Measurements from ENCODE around the gene MYOCD.

Gene MYOCD

DNA sequence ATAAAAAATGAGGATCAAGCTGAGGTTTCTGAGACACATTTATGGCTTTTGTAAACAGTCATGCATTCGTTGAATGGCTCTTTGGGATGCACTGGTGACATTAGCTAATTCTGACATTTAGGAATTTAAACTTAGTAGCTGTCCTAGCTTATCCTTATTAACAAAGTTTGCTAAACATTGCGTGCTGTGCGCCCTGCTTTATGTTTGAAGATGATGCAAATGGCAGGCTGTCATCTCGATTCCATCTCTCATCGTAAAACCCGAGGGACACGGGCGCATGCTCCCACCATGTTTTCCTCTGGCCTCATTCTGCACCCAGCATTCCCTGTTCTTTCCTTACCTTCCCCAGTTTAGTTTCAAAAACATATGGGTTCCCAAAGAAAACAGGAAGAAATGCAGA is 69.8 kb downstream of the MYOCD start:
- in situ Hi-C loops (cut with HindIII; ENCODE audit: low pct_ligation_motif_present, low pct_unique_long_range_greater_than_20kb, low sequenced_read_pairs): no loop called here
- no peak for DNase-seq

DNA sequence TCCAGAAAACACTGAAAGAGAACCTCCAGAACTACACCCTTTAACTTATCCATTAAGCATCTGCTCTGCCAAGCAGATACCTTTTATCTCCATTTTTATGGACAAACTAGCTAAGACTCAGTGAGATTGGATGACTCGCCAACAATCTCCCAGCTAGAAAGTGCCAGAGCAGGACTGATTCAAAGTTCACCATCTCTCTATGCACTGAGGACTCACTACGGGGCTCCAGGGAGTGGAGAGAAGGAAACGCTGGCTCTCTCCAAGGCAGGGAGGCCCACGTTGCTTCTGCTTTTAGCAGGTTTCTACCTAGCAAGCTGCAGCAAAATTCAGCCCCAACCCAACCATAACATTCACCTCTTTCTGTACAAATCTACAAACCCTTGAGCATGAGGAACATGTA is 70.8 kb downstream of the MYOCD start:
- in situ Hi-C loops (cut with HindIII; ENCODE audit: low pct_ligation_motif_present, low pct_unique_long_range_greater_than_20kb, low sequenced_read_pairs): no loop called here
- DNase-seq: no peak

DNA sequence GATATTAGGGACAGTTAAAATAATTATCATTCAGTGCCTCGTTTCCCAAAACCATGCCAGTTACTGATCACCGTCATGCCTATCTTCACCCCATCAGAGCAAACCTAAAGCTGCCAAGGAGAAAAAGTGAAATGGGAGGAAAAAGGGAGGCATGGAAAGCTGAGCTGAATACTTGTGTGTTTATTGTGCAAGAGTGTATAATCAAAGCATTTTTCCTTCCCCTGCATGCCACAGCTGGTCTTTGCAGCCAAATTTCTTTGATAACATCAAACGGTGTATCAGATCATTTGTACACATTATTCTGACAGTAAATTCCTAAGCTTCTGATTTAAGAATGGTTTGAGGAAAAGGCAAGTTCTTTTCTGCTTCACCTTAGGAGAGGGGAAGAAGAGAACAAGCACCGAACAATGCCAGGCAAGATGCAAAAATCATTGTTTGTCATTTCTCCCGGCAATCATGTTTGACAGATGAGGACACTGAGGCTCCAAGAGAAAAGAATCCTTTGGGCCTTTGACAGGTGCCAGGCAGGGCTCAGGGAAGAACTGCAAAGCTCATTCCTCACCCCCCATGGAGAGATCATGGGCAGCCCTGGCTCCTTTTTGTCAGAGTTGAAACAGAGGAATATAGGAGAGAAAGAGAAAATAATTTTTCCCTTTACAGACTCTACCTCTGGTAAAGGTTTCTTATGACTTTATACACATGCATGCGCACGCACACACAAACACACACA is 72.2 kb downstream of the MYOCD start:
- DNase-seq: no peak
- in situ Hi-C loops (cut with HindIII; ENCODE audit: low pct_ligation_motif_present, low pct_unique_long_range_greater_than_20kb, low sequenced_read_pairs): no loop called here

DNA sequence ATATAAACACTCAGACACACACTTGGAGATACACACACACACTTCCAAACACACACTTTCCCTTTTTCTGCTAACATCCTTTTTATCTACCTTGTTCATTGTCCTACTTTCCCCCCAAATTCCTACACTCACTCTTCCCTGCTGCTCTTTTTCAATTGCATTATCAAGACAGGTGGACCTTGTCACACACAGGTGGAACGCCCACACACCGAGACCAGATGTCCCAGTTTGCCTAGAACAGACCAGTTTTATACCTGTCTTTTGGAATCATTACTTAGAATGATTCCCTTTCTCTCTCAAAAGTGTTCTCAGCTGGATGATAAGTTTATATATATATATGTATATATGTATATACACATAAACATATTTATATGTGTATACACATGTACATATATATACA is 72.9 kb downstream of the MYOCD start:
- DNase-seq: no peak
- in situ Hi-C loops (cut with HindIII; ENCODE audit: low pct_ligation_motif_present, low pct_unique_long_range_greater_than_20kb, low sequenced_read_pairs): no loop called here

DNA sequence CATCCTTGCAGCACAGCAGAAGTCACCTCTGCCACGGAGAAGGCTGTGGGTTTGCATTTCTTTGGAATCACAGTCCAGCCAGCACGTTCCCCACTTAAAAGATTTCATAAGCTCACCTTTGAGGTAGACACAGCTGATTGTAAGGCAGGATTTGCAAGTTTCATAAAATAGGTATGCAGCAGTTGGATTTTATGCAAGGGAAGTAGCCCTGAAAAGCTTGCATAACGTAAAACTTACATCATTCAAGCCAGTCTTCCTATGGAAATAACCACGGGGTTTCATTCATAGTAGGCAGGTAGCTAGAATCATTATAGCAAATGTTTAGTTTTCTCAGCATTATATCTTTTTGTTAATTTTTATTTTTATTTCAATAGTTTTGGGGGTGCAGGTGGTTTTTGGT is 73.8 kb downstream of the MYOCD start:
- in situ Hi-C loops (cut with HindIII; ENCODE audit: low pct_ligation_motif_present, low pct_unique_long_range_greater_than_20kb, low sequenced_read_pairs): no loop called here
- no peak for DNase-seq

DNA sequence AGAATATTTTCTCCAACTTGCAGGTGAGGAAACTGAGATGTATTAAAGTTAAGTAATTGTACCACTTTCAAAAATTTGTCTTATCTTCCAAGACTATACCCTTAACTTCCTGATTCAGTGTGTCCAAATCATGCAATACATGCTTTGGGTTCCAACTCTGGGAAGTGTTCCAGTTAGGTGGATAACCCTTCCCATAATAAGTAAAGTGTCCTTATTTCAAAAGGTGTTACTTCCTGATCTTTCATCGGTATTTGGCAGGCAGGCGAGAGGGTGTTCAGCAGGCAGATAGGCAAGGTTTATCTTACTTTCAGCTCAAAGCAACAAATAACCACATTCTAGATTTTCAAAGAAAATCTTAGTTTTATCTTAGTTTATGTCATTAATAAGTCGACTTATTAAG is 77.4 kb downstream of the MYOCD start:
- in situ Hi-C loops (cut with HindIII; ENCODE audit: low pct_ligation_motif_present, low pct_unique_long_range_greater_than_20kb, low sequenced_read_pairs): no loop called here
- no peak for DNase-seq

DNA sequence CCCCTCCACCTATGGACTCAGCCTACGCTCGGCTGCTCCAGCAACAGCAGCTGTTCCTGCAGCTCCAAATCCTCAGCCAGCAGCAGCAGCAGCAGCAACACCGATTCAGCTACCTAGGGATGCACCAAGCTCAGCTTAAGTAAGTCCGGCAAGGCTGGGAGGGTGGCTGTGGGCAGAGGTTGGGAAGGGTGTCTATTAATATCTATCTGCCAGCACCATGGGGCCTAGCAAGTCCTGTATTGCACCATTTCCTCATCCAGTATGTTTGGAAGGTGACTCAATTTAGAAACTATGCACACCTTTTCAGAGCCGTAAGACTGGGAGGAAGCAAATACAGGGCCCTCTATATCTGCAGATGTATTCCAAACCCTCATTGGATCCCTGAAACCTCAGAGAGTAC is 78.6 kb downstream of the MYOCD start:
- in situ Hi-C loops (cut with HindIII; ENCODE audit: low pct_ligation_motif_present, low pct_unique_long_range_greater_than_20kb, low sequenced_read_pairs): no loop called here
- DNase-seq: no peak

DNA sequence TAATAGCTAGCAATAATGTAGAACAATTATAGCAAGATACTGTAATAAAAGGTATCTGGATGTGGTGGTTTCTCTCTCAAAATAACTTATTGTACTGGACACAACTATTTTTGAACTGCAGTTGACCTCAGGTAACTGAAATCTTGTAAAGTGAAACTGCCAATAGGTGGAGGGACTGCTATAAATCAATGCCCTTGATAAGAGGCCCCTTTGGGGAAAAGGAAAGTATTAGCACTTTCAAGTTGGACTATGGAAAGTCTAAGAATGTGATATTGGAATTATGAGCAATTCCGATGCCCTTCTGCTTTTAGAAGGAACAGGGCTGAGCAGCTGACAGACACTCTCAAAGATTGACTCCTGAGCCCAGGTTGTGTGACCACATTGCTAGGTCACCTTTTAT is 79.1 kb downstream of the MYOCD start:
- in situ Hi-C loops (cut with HindIII; ENCODE audit: low pct_ligation_motif_present, low pct_unique_long_range_greater_than_20kb, low sequenced_read_pairs): no loop called here
- DNase-seq: no peak

DNA sequence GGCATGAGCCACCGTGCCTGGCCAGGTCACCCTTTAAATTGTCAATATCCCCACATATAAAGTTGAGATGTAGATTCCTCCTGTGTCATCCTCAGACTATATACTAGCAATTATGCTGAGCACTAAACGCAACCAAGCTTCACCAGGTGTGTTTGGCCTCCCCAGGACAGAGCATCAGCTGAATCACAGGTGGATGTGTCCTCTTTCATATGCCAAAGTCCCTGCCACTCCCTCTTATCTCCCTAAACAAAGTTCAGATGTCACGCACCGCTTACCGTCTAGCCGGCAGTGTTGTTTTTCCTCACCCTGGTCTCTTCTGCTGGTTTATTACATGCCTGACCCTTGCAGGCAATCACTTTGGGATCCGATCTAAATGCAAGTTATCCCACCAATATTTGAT is 79.8 kb downstream of the MYOCD start:
- in situ Hi-C loops (cut with HindIII; ENCODE audit: low pct_ligation_motif_present, low pct_unique_long_range_greater_than_20kb, low sequenced_read_pairs): no loop called here
- DNase-seq: no peak

DNA sequence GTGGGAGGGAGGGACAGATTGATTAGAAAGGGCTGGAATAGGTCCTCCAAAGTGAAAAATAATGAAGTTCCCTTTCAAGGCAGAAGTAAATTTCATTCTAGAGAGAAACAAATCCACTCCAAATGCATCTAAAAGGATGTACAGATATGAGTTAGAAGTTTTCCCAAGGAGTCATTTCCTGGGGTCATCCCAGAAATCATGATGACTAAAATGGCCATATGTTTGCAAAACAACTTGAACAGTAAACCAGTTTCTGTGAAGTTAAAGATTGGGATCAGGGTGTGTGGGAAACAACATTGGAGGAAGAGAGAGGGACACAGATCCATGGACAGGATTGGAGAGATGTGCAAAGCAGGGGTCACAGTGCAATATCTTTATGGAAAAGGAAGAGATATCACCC is 91.1 kb downstream of the MYOCD start:
- in situ Hi-C loops (cut with HindIII; ENCODE audit: low pct_ligation_motif_present, low pct_unique_long_range_greater_than_20kb, low sequenced_read_pairs): no loop called here
- no peak for DNase-seq

DNA sequence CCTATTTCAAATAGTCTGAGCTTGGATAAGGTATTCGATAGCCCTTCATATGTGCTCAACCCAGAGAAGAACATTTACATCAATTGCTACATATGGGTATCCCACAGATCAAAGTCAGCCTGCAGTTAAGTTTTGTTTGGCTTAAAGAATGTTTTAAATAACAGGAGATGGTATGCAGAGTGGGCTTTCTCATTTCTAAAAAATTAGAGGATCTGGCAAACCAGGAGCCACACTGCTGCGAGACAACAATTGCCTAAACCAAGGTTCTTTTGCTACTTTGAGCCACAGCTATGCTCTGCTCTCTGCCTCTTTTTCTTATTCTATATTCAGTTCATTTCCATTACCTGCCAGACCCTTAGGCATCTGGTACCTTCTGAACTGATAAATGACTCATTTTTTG is 93.4 kb downstream of the MYOCD start:
- in situ Hi-C loops (cut with HindIII; ENCODE audit: low pct_ligation_motif_present, low pct_unique_long_range_greater_than_20kb, low sequenced_read_pairs): no loop called here
- DNase-seq: no peak

DNA sequence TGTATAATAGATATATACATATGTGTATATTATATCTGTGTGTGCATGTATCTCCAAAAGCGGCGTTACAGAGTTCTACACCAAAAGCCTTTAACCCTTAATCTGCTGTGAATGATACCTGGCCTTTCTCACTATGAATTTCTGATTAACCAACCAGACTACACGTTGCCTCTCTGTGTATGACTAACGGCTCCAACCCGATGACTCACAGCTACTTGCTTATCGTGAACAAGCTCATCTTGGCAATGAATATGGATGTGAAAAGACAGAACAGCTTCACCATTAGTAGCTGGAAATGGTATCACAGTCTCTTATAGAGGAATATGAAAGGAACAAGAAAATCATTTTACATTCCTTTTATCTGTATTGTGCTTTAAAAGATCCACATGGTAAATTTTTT is 99.9 kb downstream of the MYOCD start:
- peak; percentile 60 for DNase-seq
- in situ Hi-C loops (cut with HindIII; ENCODE audit: low pct_ligation_motif_present, low pct_unique_long_range_greater_than_20kb, low sequenced_read_pairs): no loop called here

DNA sequence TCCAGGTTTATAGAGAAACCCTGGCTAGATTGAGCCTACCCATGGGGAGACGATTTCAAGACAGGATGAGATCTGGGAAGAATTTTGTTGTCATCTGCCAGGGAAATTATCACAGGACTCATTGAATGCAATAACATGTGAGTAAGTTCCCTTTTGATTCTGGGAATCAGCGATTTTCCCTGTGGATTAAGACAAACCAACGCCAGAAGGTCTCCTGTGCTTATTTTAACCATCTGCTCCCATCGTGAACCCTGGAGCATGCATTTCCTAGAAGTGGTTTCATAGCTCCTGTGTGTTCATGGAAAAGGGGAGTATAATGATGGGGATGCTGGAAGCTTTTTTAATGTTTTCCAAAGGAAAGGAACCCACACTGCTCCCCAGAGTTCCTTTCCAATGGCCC is 102.6 kb downstream of the MYOCD start:
- in situ Hi-C loops (cut with HindIII; ENCODE audit: low pct_ligation_motif_present, low pct_unique_long_range_greater_than_20kb, low sequenced_read_pairs): no loop called here
- no peak for DNase-seq

DNA sequence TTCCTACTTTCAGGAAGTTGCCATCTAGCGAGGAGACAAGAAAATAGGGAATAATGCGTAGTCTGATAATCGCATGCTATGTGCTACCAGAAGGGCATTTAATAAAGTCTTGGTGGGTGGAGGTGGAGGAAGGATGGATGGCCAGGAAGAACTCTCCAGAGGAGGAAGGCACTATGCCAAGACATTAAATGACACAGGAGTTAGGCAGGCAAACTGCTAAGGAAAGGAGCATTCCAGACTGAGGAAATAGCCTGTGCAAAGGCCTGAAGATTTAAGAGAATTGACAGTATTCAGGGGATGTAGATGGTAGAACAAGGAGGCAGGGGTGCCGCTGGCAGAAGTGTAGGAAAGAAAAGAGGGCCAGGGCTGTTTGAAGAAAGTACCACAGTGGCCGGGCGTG is 104.3 kb downstream of the MYOCD start:
- DNase-seq: no peak
- in situ Hi-C loops (cut with HindIII; ENCODE audit: low pct_ligation_motif_present, low pct_unique_long_range_greater_than_20kb, low sequenced_read_pairs): no loop called here

DNA sequence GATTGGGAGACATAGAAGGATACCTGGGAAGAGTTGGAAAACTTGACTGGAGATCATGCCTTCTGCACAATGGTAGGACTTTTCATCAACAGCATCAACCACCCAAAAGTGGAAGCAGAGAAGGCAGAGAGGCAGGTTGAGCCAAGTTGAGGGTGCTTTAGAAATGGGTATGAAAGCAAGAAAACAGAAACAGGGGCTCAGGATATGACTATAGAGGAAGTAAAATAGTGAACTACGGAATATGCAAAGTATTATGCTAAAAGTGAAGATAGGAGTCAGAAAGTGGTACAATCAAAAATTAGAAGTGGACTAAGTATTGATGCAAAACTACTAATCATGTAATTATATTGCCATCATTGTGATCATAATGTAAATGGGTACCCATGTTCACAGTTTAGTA is 107.5 kb downstream of the MYOCD start:
- no peak for DNase-seq
- in situ Hi-C loops (cut with HindIII; ENCODE audit: low pct_ligation_motif_present, low pct_unique_long_range_greater_than_20kb, low sequenced_read_pairs): no loop called here

DNA sequence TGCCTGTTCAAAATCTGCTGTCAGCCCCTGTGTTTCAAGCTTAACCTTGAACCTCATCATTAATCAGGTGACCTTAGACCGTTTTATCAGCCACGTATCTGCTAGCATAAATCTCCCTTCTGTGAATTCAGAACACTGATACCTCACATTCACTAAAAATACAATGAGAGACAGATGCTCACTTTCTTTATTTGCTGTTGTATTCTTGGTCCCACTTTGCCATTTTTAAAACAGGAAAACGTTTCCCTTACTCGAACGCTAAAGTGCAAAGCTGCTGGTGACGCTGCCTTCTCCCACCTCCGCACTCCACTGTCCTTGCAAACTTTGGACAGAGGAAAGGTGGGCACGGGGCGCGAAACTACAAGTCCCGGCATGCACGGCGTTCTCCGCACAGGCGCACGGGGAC is 123.4 kb downstream of the MYOCD start:
- in situ Hi-C loops (cut with HindIII; ENCODE audit: low pct_ligation_motif_present, low pct_unique_long_range_greater_than_20kb, low sequenced_read_pairs): no loop called here
- no peak for DNase-seq

DNA sequence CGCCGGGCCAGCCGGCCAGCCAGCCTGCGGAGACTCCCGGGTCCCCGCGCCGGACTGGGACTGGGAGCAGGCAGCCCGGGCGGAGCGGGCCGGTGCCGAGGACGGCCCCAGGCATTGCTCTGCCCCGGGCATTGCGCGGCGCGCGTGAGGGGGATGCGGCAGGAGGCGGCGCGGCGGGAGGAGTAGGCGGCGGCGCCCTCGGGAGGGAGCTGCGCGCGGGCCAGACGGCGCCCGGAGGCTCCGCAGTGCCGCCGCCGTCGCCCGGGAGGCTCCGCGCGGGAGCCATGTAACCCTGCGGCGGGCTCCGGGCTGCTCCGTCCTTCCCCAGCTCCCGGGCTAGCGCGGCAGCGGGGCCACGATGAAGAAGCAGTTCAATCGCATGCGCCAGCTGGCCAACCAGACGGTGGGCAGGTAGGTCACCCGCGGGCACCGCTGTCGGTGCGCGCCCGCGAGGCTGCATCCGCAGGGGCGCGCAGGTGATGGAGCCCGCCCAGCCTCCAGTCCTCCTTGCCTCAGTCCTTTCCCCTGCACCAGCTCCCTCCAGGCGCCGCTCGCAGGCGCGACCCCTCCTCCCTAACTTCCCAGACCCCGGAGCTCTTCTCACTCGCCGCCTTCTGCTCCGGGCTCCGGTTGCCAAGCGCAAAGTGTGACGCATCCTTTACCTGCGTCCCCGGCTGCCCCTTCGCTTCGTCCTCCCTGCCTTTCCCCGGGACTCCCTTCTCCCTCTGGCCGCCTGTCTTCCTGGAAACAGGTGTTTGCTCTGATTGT is 124.0 kb downstream of the MYOCD start, which contains the start of gene ARHGAP44:
TSS of gene ARHGAP44 (plus strand) at position 18 of the 768 bp plus-strand sequence. CDS start at position 359, 341 bp downstream.
- in situ Hi-C loops (cut with HindIII; ENCODE audit: low pct_ligation_motif_present, low pct_unique_long_range_greater_than_20kb, low sequenced_read_pairs): no loop called here
- DNase-seq: peak; percentile 50

DNA sequence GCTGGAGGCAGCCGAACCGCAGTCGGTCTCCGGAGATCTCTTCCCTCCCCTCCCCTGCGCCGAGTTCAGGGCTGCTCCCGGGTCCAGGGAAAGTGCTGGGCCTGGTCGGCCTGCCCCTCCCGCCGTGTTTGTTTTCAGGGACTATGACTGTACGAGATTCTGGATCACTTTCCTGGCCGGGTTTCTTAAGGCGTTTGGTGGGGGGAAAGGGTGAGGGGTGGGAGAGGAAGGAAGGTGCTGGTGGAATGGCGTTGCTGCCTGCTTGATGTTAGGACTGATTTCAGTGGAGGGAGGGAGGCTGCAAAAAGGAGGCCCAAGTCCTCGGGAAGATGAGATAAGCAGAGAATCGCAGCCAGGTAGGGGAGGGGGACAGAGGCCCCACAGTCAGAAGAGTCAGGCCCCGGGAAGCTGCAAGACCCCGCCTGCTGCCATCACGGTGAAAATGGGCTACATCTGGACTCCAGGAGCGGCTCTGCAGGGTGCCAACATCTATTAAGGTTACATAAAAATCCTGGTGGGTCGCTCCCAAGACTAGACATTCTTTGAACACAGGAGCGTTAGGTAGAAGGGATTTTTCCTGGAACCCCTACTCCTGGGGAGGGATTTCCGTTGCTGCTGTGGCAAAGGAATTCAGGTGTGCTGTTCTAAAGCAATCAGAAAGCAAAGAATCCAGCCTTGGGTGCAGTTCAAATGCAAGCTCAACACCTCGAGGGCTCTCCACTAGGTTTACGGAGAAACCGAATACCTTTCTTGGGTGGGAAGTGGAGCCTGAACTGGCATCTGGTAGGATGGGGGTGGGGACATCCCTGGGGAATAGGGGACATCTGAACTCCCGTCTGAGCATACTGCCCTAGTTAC is 124.8 kb downstream of the MYOCD start:
- in situ Hi-C loops (cut with HindIII; ENCODE audit: low pct_ligation_motif_present, low pct_unique_long_range_greater_than_20kb, low sequenced_read_pairs): no loop called here
- DNase-seq: no peak

DNA sequence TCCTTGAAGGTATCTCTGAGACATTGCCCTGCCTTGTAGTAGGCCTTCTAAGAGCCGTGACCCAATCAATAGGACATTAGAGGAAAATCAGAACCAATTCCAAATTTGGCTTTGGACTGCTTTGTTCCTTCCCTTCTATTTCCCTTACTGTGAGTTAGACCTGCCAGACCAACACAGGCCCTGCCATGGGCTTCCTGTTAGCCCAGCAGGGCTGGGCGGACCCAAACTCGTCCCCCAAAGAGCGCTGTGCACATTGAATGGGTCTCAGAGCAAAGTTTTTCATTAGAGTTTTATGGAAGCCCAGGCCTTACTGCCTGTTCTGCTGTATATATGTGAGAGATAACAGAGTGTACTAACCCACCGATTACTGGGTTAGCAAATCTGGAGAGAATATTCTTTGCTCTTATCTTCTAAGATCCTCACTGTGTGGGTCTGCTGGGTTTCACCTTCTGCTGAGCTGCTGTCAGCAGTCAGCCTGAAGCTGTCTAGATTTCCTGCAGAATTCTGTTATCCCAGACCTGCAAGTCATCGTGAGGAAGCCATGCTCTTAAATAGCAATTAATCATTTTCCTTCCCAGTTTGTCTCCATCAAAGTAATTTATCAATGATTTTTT is 129.3 kb downstream of the MYOCD start:
- in situ Hi-C loops (cut with HindIII; ENCODE audit: low pct_ligation_motif_present, low pct_unique_long_range_greater_than_20kb, low sequenced_read_pairs): no loop called here
- no peak for DNase-seq

Measured in ACHN (cell line).